ENCODE data around the gene OR52E4. TPM values are rescaled to one million over a fixed set of nuclear protein-coding genes. Genes with fewer than 3 reads are reported as not detected.

Gene OR52E4
- total and polyA plus RNA-seq, 2 of the 13 experiments (the other 11 are each of a cell fraction or from before 2014, with no cell fraction given): not detected

GRCh38 chr11:5887172-5887571, 6.7 kb downstream of the OR52E4 start:
- WGBS (ENCODE audit: low lambda C conversion rate): 0% methylated on average over 3 of the region's 3 CpGs
- Histone ChIP-seq H3K79me2 (ENCODE audit: insufficient read depth, low read length) (no peaks in the 10 kb centered on the region), H4K20me1 (ENCODE audit: insufficient read depth, low read length) (no peaks in the 10 kb centered on the region), H3K4me2 (ENCODE audit: low read depth, low read length) (no peak overlapping the region), H3K4me3 (replicated peaks in 1 of 3; ENCODE audit: insufficient read depth in 1 of 3, low read depth in 2 of 3, low read length in 3 of 3) (no peak overlapping the region), H3K27me3 (ENCODE audit: control insufficient read depth in 1 of 2, insufficient read depth in 2 of 2, low read length in 2 of 2) (no peaks in the 10 kb centered on the region), H3K4me1 (ENCODE audit: insufficient read depth, low read length) (no peaks in the 10 kb centered on the region), H3K27ac (ENCODE audit: extremely low read length, insufficient read depth, low read length) (no peak overlapping the region), H3K36me3 (replicated peaks in 1 of 2; ENCODE audit: control insufficient read depth in 1 of 2, insufficient read depth in 2 of 2, low read length in 2 of 2) (no peaks in the 10 kb centered on the region), H2AFZ (ENCODE audit: low read length) (no peak overlapping the region), H3K9ac (ENCODE audit: insufficient read depth, low read depth, low read length) (no peak overlapping the region), H3K9me3 (ENCODE audit: low read length) (no peaks in the 10 kb centered on the region)
- BruUV-seq (replicated peaks): no TSS peak
- intact Hi-C loops (cut with micrococcal nuclease; ENCODE audit: unreplicated experiment): no loop called here
- CTCF ChIA-PET (ENCODE audit: low intra/inter-chr PET ratio, low total read pairs): no interaction called here
- FAIRE-seq (no peak), ATAC-seq (no peak), DNase-seq (ENCODE audit: low spot score) (no peak)
- in situ Hi-C loops (cut with HindIII; ENCODE audit: extremely low pct_ligation_motif_present, low pct_unique_long_range_greater_than_20kb): no loop called here
- POLR2A ChIA-PET: no interaction called here
- TF ChIP-seq KLF12 (CRISPR knock-in tag; IDR thresholded peaks at IDR 0.05; ENCODE audit: borderline replicate concordance): no peak
- no peak for TF ChIP-seq HNRNPUL1 (IDR thresholded peaks at IDR 0.05; ENCODE audit: low read depth, low read length)
- TF ChIP-seq HMGA1 (CRISPR knock-in tag; conservative IDR thresholded peaks at IDR 0.05): no peak
- TF ChIP-seq IRF1 (CRISPR knock-in tag; IDR thresholded peaks at IDR 0.05; ENCODE audit: low read depth): no peak

GRCh38 chr11:5887661-5888060, 7.2 kb downstream of the OR52E4 start:
- Histone ChIP-seq H3K9me3 (ENCODE audit: low read length) (no peaks in the 10 kb centered on the region), H3K27me3 (ENCODE audit: control insufficient read depth in 1 of 2, insufficient read depth in 2 of 2, low read length in 2 of 2) (no peaks in the 10 kb centered on the region), H3K4me1 (ENCODE audit: insufficient read depth, low read length) (no peaks in the 10 kb centered on the region), H3K36me3 (replicated peaks in 1 of 2; ENCODE audit: control insufficient read depth in 1 of 2, insufficient read depth in 2 of 2, low read length in 2 of 2) (no peaks in the 10 kb centered on the region), H2AFZ (ENCODE audit: low read length) (no peak overlapping the region), H3K4me3 (replicated peaks in 1 of 3; ENCODE audit: insufficient read depth in 1 of 3, low read depth in 2 of 3, low read length in 3 of 3) (no peak overlapping the region), H3K9ac (ENCODE audit: insufficient read depth, low read depth, low read length) (no peak overlapping the region), H3K4me2 (ENCODE audit: low read depth, low read length) (no peak overlapping the region), H3K79me2 (ENCODE audit: insufficient read depth, low read length) (no peaks in the 10 kb centered on the region), H4K20me1 (ENCODE audit: insufficient read depth, low read length) (no peaks in the 10 kb centered on the region), H3K27ac (ENCODE audit: extremely low read length, insufficient read depth, low read length) (no peak overlapping the region)
- no peak for DNase-seq (ENCODE audit: low spot score)
- intact Hi-C loops (cut with micrococcal nuclease; ENCODE audit: unreplicated experiment) (no loop called here), in situ Hi-C loops (cut with HindIII; ENCODE audit: extremely low pct_ligation_motif_present, low pct_unique_long_range_greater_than_20kb) (no loop called here)
- BruUV-seq (replicated peaks): no TSS peak
- no peak for ATAC-seq
- POLR2A ChIA-PET: no interaction called here
- CTCF ChIA-PET (ENCODE audit: low intra/inter-chr PET ratio, low total read pairs): no interaction called here
- FAIRE-seq: no peak
- WGBS (ENCODE audit: low lambda C conversion rate): 0% methylated on average over 1 of the region's 1 CpG
- TF ChIP-seq NFAT5 (CRISPR knock-in tag; IDR thresholded peaks at IDR 0.05) (no peak), AKAP8 (CRISPR knock-in tag; IDR thresholded peaks at IDR 0.05) (no peak), ATAD3A (CRISPR knock-in tag; IDR thresholded peaks at IDR 0.05) (no peak), ZNF136 (CRISPR knock-in tag; IDR thresholded peaks at IDR 0.05; ENCODE audit: low read depth) (no peak), FOXO1 (CRISPR knock-in tag; IDR thresholded peaks at IDR 0.05) (no peak), ARNT (IDR thresholded peaks at IDR 0.05) (no peak), ZNF7 (CRISPR knock-in tag; IDR thresholded peaks at IDR 0.05) (no peak), IRF9 (CRISPR knock-in tag; IDR thresholded peaks at IDR 0.05; ENCODE audit: borderline replicate concordance) (no peak)

All from HepG2 (cell line).